H1 (cell line): Measurements from ENCODE around the gene EED. TPM values are rescaled to one million over a fixed set of nuclear protein-coding genes. Genes with fewer than 3 reads are reported as not detected.

ENCODE experiments used
- CTBP2 ChIP-seq: IDR thresholded peaks from 2 replicates; pipeline ENCODE4 v1.7.0; 2011; ENCODE audit warnings: borderline replicate concordance, mild to moderate bottlenecking, moderate library complexity, mixed read lengths, low read length; ENCODE audit not compliant: insufficient read depth, insufficient read length
- EP300 ChIP-seq, 2 experiments: IDR thresholded peaks; 1 replicate in 1 of 2; 2 replicates in 1 of 2; pipeline ENCODE4 v1.6.1; 2011 to 2012; ENCODE audit warnings: low read depth in 2 of 2, low read length in 2 of 2, mild to moderate bottlenecking in 2 of 2, borderline replicate concordance in 1 of 2, inconsistent platforms in 1 of 2, moderate library complexity in 1 of 2
- KDM1A ChIP-seq: fragments of 200-600, 300-600 bp; sonication (generic); IDR thresholded peaks from 2 replicates; pipeline ENCODE4 v1.7.1; 2016; ENCODE audit warnings: mild to moderate bottlenecking, low read length, borderline replicate concordance
- TCF12 ChIP-seq: IDR thresholded peaks from 2 replicates; pipeline ENCODE4 v1.6.1; 2011; ENCODE audit warnings: low read depth, mild to moderate bottlenecking, low read length
- polyA plus RNA-seq, 7 experiments: library from polyadenylated mRNA; depleted of rRNA in 3 of 7; stranded (reverse) in 5 of 7; unstranded in 2 of 7; fragments of >200 nt in 5 of 7; fragments of 200-250 nt in 2 of 7; gene quantifications; 1 replicate in 5 of 7; 2 replicates in 1 of 7; 4 replicates in 1 of 7; pipeline versions ENCODE4 v1.2.1 to v1.2.3, GENCODE V29; 2011 to 2013; ENCODE audit warnings: missing spikeins in 2 of 7, mixed read lengths in 2 of 7
- total RNA-seq: library from RNA; stranded (reverse); fragmentation: NEBNext Ultra II Directional; extraction: Animal tissue kit (Norgen Biotek cat#: 25700); gene quantifications from 2 replicates; pipeline ENCODE4 v1.2.1, GENCODE V29; 2021

Gene EED
- total and polyA plus RNA-seq, 2 of the 8 experiments (the other 6 are each of a cell fraction or from before 2014, with no cell fraction given): 12.6 to 26.9 TPM

GRCh38 chr11:86237267-86237804 lies 7.2 kb upstream of the EED start (continued):
- TF ChIP-seq CTBP2 (no peak), TCF12 (no peak), KDM1A (no peak), EP300 (IDR thresholded peaks at IDR 0.05; ENCODE audit: borderline replicate concordance in 1 of 2, low read depth in 2 of 2, low read length in 2 of 2) (no peak)
